B cell (primary cell): ENCODE results near the gene DNM2. TPM values are rescaled to one million over a fixed set of nuclear protein-coding genes. Genes with fewer than 3 reads are reported as not detected.

Source experiments
- ATAC-seq: fragments of 200-7000 bp; cut with Tn5 transposase; one replicate; pipeline ENCODE4 v1.10.0; 2021; ENCODE audit warnings: low read depth, mild to moderate bottlenecking, moderate number of reproducible peaks, moderate library complexity
- CTCF ChIA-PET: fragments of 350-600 bp; sonication (Branson Sonifier 250); formaldehyde crosslinking; loops from one replicate; lab custom pipeline; 2021; ENCODE audit warnings: antibody characterized with exemption, inconsistent platforms; lab: Charles Lee
- POLR2A ChIA-PET: fragments of 350-600 bp; sonication (Branson Sonifier 250); formaldehyde crosslinking; loops from one replicate; lab custom pipeline; 2021; ENCODE audit warnings: antibody characterized with exemption; lab: Charles Lee
- DNase-seq: peaks from one replicate; pipeline ENCODE4 v3.0.0; 2013
- H2AFZ ChIP-seq: 2 replicates; pipeline ENCODE4 v1.6.1; 2012; ENCODE audit warnings: mild to moderate bottlenecking, low read depth, low read length; ENCODE audit not compliant: insufficient read depth, poor library complexity, severe bottlenecking
- H3K27ac ChIP-seq, 2 donors: 1 replicate in 1 of 2; 2 replicates in 1 of 2; pipeline ENCODE4 v1.5.1; 2012 to 2013; ENCODE audit warnings: low read length in 2 of 2, mild to moderate bottlenecking in 2 of 2, moderate library complexity in 1 of 2
- H3K27me3 ChIP-seq, 4 experiments: fragments of 200-600 bp in 1 of 4; sonication (generic) in 1 of 4; replicated peaks in 1 of 4; 1 replicate in 2 of 4; 2 replicates in 2 of 4; pipeline versions ENCODE4 v1.6.1 to v1.7.0; 2013 to 2016; ENCODE audit warnings: low read length in 3 of 4, mild to moderate bottlenecking in 2 of 4, mixed read lengths in 1 of 4, moderate library complexity in 1 of 4; ENCODE audit not compliant: insufficient read depth in 4 of 4, control insufficient read depth in 3 of 4; ENCODE audit errors: control extremely low read depth in 1 of 4
- H3K36me3 ChIP-seq, 2 experiments: replicated peaks in 1 of 2; 1 replicate in 1 of 2; 2 replicates in 1 of 2; pipeline versions ENCODE4 v1.6.1 to v1.7.1; 2013; ENCODE audit warnings: low read length in 1 of 2; ENCODE audit not compliant: insufficient read depth in 2 of 2, control insufficient read depth in 1 of 2; ENCODE audit errors: control extremely low read depth in 1 of 2, extremely low read depth in 1 of 2
- H3K4me1 ChIP-seq, 2 donors: fragments of 200-600 bp in 1 of 2; sonication (generic) in 1 of 2; 1 replicate in 1 of 2; 2 replicates in 1 of 2; pipeline versions ENCODE4 v1.5.1 to v1.6.1; 2013 to 2017; ENCODE audit warnings: low read length in 2 of 2; ENCODE audit not compliant: control insufficient read depth in 2 of 2, insufficient read depth in 2 of 2
- H3K4me2 ChIP-seq: replicated peaks from 2 replicates; pipeline ENCODE3; 2012; ENCODE audit warnings: mild to moderate bottlenecking, low read depth, low read length; ENCODE audit not compliant: poor library complexity, severe bottlenecking
- H3K4me3 ChIP-seq, 5 experiments: fragments of 200-600 bp in 1 of 5; sonication (generic) in 1 of 5; 1 replicate in 3 of 5; 2 replicates in 2 of 5; pipeline versions ENCODE4 v1.5.1 to v1.7.0; 2011 to 2016; ENCODE audit warnings: low read length in 4 of 5, mild to moderate bottlenecking in 4 of 5, low read depth in 2 of 5, control low read depth in 1 of 5, moderate library complexity in 1 of 5; ENCODE audit not compliant: insufficient read depth in 1 of 5; ENCODE audit errors: control extremely low read depth in 1 of 5, extremely low read depth in 1 of 5
- H3K79me2 ChIP-seq: fragments of 200-600 bp; sonication (generic); one replicate; pipeline ENCODE4 v1.6.0; 2016; ENCODE audit warnings: low read length; ENCODE audit not compliant: control insufficient read depth, insufficient read depth
- H3K9ac ChIP-seq: fragments of 200-600 bp; sonication (generic); 2 replicates; pipeline ENCODE4 v1.6.1; 2017; ENCODE audit warnings: mild to moderate bottlenecking, low read length, moderate library complexity
- H3K9me3 ChIP-seq, 3 donors: one replicate each; pipeline versions ENCODE4 v1.6.1 to v1.7.1; 2013; ENCODE audit warnings: low read length in 2 of 3; ENCODE audit not compliant: control insufficient read depth in 2 of 3, insufficient read depth in 1 of 3; ENCODE audit errors: control extremely low read depth in 1 of 3
- H4K20me1 ChIP-seq: 2 replicates; pipeline ENCODE4 v1.6.0; 2012; ENCODE audit warnings: mild to moderate bottlenecking, low read length; ENCODE audit not compliant: insufficient read depth, control insufficient read depth, poor library complexity, severe bottlenecking
- H3K27ac Mint-ChIP-seq: one replicate; pipeline ENCODE4 v1.8.0; 2021; ENCODE audit warnings: mixed read lengths
- H3K27me3 Mint-ChIP-seq: one replicate; pipeline ENCODE4 v1.8.0; 2021; ENCODE audit warnings: mixed read lengths
- H3K4me1 Mint-ChIP-seq: one replicate; pipeline ENCODE4 v1.8.0; 2021; ENCODE audit warnings: mixed read lengths
- H3K4me3 Mint-ChIP-seq: one replicate; pipeline ENCODE4 v1.8.0; 2021; ENCODE audit warnings: mixed read lengths
- H3K9me3 Mint-ChIP-seq: one replicate; pipeline ENCODE4 v1.8.0; 2022; ENCODE audit warnings: mixed read lengths; ENCODE audit not compliant: insufficient read depth
- CTCF ChIP-seq: fragments of 200-600 bp; IDR thresholded peaks from one replicate; pipeline ENCODE4 v1.8.0; 2022; ENCODE audit warnings: antibody characterized with exemption, mild to moderate bottlenecking
- EZH2 ChIP-seq: IDR thresholded peaks from 2 replicates; pipeline ENCODE4 v1.6.1; 2012; ENCODE audit warnings: borderline replicate concordance, low read depth, mild to moderate bottlenecking, moderate library complexity, low read length; ENCODE audit not compliant: insufficient read depth, poor library complexity, severe bottlenecking
- WGBS: methylation state at CpG from one replicate; pipeline ENCODE4 v1.1.5; 2013; ENCODE audit warnings: missing lambda C conversion rate; ENCODE audit not compliant: insufficient coverage; 5-methylcytosine and 5-hydroxymethylcytosine counted together
- intact Hi-C: fragments of 100-400 bp; cut with micrococcal nuclease; formaldehyde crosslinking; loops from one replicate; pipeline ENCODE4 v1.10.0; 2022
- polyA plus RNA-seq: library from polyadenylated mRNA; depleted of rRNA; stranded (reverse); fragments of >200 nt; gene quantifications from 2 replicates; pipeline ENCODE4 v1.2.3, GENCODE V29; 2012
- total RNA-seq, 2 donors: library from RNA; stranded (reverse); fragments of 120-200 nt in 1 of 2; gene quantifications; 1 replicate in 1 of 2; 2 replicates in 1 of 2; pipeline versions ENCODE4 v1.2.3 to v1.2.4, GENCODE V29; 2013 to 2022

Gene DNM2
- total and polyA plus RNA-seq, 2 donors (not counting 1 experiment from before 2014, with no cell fraction given) = 163 to 353 TPM

DNA sequence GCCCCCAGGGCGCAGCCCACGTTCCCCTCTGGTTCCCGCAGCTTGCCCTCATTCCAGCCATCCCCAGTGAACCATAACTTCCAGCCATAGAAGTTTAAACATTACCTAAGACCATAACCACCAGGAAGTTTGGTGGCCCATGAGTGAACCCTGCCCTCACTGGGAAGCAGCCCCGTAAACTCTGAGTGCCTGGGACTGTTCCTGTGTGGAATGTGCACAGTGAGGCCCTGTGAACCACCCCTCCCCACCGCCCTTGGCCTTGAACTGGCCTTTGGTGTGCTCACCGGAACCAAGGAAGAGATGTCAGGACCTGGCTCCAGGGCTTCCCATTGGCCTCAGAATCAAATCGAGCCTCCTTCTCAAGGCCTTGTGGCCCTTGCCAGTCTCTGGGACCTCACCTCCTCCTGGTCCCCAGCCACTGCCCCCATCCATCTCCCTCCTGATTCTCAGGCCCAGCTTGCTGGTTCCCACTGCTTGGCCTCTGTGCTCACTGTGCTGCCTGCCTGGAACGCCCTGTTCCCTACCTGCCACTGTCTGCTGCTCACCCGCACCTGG lies 46.5 kb downstream of the DNM2 start:
- no peaks in the 10 kb centered on the region for H3K9me3 Mint-ChIP-seq
- peaks cover 0 to 54% of the 10 kb centered on the region in 2 experiments for H3K36me3 ChIP-seq
- H2AFZ ChIP-seq = no peak overlapping the region
- H3K4me1 ChIP-seq = peaks cover 56 to 82% of the 10 kb centered on the region in 2 donors
- H3K79me2 ChIP-seq = peaks cover 93% of the 10 kb centered on the region
- H3K27ac ChIP-seq = peak overlapping the region in 1 of 2 donors; percentile 70
- no peak for DNase-seq
- ATAC-seq = no peak
- H3K9me3 ChIP-seq = peaks cover 0 to 7% (median 0%) of the 10 kb centered on the region in 3 donors
- no peak overlapping the region for H3K4me3 ChIP-seq
- peak overlapping the region; percentile 14 for H3K4me2 ChIP-seq
- 93% methylated on average over 9 of the region's 9 CpGs for WGBS
- H4K20me1 ChIP-seq = peaks cover 72% of the 10 kb centered on the region
- POLR2A ChIA-PET = no interaction called here
- H3K9ac ChIP-seq = no peak overlapping the region
- no peaks in the 10 kb centered on the region for H3K27me3 ChIP-seq
- TF ChIP-seq CTCF (no peak), EZH2 (no peak)
- peak overlapping the region; percentile 92 for H3K27ac Mint-ChIP-seq
- CTCF ChIA-PET = interaction anchor here (1.6 kb wide), 1 partner anchor 46 kb away, joined by 6 read pairs; the partner anchor contains the start of gene DNM2
- no peak overlapping the region for H3K4me3 Mint-ChIP-seq
- H3K4me1 Mint-ChIP-seq = peaks cover 75% of the 10 kb centered on the region
- intact Hi-C loops = no loop called here
- H3K27me3 Mint-ChIP-seq = no peaks in the 10 kb centered on the region

DNA sequence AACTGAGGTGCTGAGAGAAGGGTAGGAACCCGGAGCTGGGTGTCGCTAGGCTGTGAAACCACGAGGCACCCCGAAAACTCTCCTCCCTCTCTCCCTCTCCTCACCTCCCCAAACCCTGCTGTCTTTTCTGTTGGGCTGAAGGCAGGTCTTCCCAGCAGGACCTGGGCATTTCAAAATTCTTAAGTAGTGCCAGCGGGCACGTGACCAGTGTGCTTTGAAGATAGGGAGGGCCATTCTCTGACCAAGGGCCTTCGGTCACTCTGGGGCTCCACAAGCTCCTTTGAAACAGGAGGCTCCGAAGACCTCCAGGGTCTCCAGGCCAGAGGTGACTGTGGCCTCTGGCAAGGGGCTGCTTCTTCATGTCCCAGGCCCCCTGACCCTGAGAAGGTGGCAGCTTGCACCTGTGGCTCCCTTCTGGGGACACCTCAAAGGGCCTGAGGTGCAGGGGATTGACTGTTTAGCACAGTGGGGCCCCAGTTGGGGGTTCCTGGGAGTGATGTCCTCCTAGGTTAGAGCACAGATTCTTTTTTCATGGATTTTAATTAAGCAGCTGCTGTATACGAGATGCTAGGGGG lies 48.3 kb downstream of the DNM2 start:
- no peak overlapping the region for H3K4me3 ChIP-seq
- peaks cover 89% of the 10 kb centered on the region for H4K20me1 ChIP-seq
- H3K4me1 ChIP-seq = peaks cover 49 to 72% of the 10 kb centered on the region in 2 donors
- no peak for ATAC-seq
- no peak overlapping the region for H3K27ac Mint-ChIP-seq
- WGBS = 87% methylated on average over 8 of the region's 9 CpGs
- no peak overlapping the region for H3K4me2 ChIP-seq
- peaks cover 0 to 7% (median 0%) of the 10 kb centered on the region in 3 donors for H3K9me3 ChIP-seq
- no peaks in the 10 kb centered on the region for H3K27me3 ChIP-seq
- no peak for TF ChIP-seq CTCF
- no peak overlapping the region for H3K9ac ChIP-seq
- DNase-seq = no peak
- POLR2A ChIA-PET = no interaction called here
- peak overlapping the region in 1 of 2 donors; percentile 33 for H3K27ac ChIP-seq
- H3K4me3 Mint-ChIP-seq = no peak overlapping the region
- peaks cover 3 to 53% of the 10 kb centered on the region in 2 experiments for H3K36me3 ChIP-seq
- peaks cover 71% of the 10 kb centered on the region for H3K4me1 Mint-ChIP-seq
- CTCF ChIA-PET = interaction anchor here (0.8 to 1.0 kb wide), 3 partner anchors 21 to 52 kb away, joined by 3 to 6 read pairs (median 3); no protein-coding TSS in a partner anchor
- intact Hi-C loops = no loop called here
- no peaks in the 10 kb centered on the region for H3K27me3 Mint-ChIP-seq
- no peak overlapping the region for H2AFZ ChIP-seq
- H3K9me3 Mint-ChIP-seq = no peaks in the 10 kb centered on the region
- peaks cover 100% of the 10 kb centered on the region for H3K79me2 ChIP-seq
